ENCODE data around the gene KRTAP3-3. TPM values are rescaled to one million over a fixed set of nuclear protein-coding genes. Genes with fewer than 3 reads are reported as not detected.

The KRTAP3-3 gene
- total RNA-seq, 1 donor from 2014 or later = not detected

- Mint-ChIP-seq H3K27ac (no peak overlapping the region), H3K4me3 (no peak overlapping the region)
- intact Hi-C loops (cut with micrococcal nuclease) = no loop called here
These were observed 33.8 kb downstream of the KRTAP3-3 start for GRCh38 chr17:40960144-40960543.

GRCh38 chr17:40958086-40958953 is 35.6 kb downstream of the KRTAP3-3 start:
- Mint-ChIP-seq H3K27me3 (peaks cover 7% of the 10 kb centered on the region), H3K27ac (no peak overlapping the region), H3K9me3 (no peaks in the 10 kb centered on the region), H3K4me1 (peaks cover 9% of the 10 kb centered on the region), H3K4me3 (no peak overlapping the region), H3K36me3 (ENCODE audit: low read depth) (no peaks in the 10 kb centered on the region)
- intact Hi-C loops (cut with micrococcal nuclease) = no loop called here
- DNase-seq = no peak

More at GRCh38 chr17:40960144-40960543, 33.8 kb downstream of the KRTAP3-3 start:
- no peak for DNase-seq
- H3K36me3 Mint-ChIP-seq (ENCODE audit: low read depth) = no peaks in the 10 kb centered on the region
- H3K4me1 Mint-ChIP-seq = peaks cover 6% of the 10 kb centered on the region
- peaks cover 6% of the 10 kb centered on the region for H3K27me3 Mint-ChIP-seq
- peaks cover 3% of the 10 kb centered on the region for H3K9me3 Mint-ChIP-seq

- Mint-ChIP-seq H3K4me1 (peaks cover 9% of the 10 kb centered on the region), H3K9me3 (no peaks in the 10 kb centered on the region), H3K36me3 (ENCODE audit: low read depth) (no peaks in the 10 kb centered on the region), H3K4me3 (no peak overlapping the region), H3K27me3 (peaks cover 14% of the 10 kb centered on the region), H3K27ac (no peak overlapping the region)
- intact Hi-C loops (cut with micrococcal nuclease) = no loop called here
- no peak for DNase-seq
These were observed 37.3 kb downstream of the KRTAP3-3 start for GRCh38 chr17:40956401-40957254.

- DNase-seq = no peak
- H3K9me3 Mint-ChIP-seq = no peaks in the 10 kb centered on the region
- peaks cover 4% of the 10 kb centered on the region for H3K4me1 Mint-ChIP-seq
- no peaks in the 10 kb centered on the region for H3K36me3 Mint-ChIP-seq (ENCODE audit: low read depth)
- H3K4me3 Mint-ChIP-seq = no peak overlapping the region
- intact Hi-C loops (cut with micrococcal nuclease) = no loop called here
- no peak overlapping the region for H3K27ac Mint-ChIP-seq
- peaks cover 23% of the 10 kb centered on the region for H3K27me3 Mint-ChIP-seq
These were observed 40.1 kb downstream of the KRTAP3-3 start for GRCh38 chr17:40953881-40954280.

- no peak overlapping the region for H3K4me3 Mint-ChIP-seq
- peaks cover 24% of the 10 kb centered on the region for H3K27me3 Mint-ChIP-seq
- no peaks in the 10 kb centered on the region for H3K36me3 Mint-ChIP-seq (ENCODE audit: low read depth)
- no peaks in the 10 kb centered on the region for H3K9me3 Mint-ChIP-seq
- H3K4me1 Mint-ChIP-seq = peaks cover 4% of the 10 kb centered on the region
- no peak overlapping the region for H3K27ac Mint-ChIP-seq
- intact Hi-C loops (cut with micrococcal nuclease) = no loop called here
- no peak for DNase-seq
These were observed 41.3 kb downstream of the KRTAP3-3 start for GRCh38 chr17:40952661-40953060.

GRCh38 chr17:40952154-40952553 is 41.8 kb downstream of the KRTAP3-3 start:
- peaks cover 4% of the 10 kb centered on the region for H3K4me1 Mint-ChIP-seq
- peaks cover 27% of the 10 kb centered on the region for H3K27me3 Mint-ChIP-seq
- no peak overlapping the region for H3K4me3 Mint-ChIP-seq
- intact Hi-C loops (cut with micrococcal nuclease) = no loop called here
- H3K36me3 Mint-ChIP-seq (ENCODE audit: low read depth) = no peaks in the 10 kb centered on the region
- no peaks in the 10 kb centered on the region for H3K9me3 Mint-ChIP-seq
- no peak for DNase-seq
- H3K27ac Mint-ChIP-seq = no peak overlapping the region

- intact Hi-C loops (cut with micrococcal nuclease) = no loop called here
- no peak overlapping the region for H3K4me3 Mint-ChIP-seq
These were observed 42.8 kb downstream of the KRTAP3-3 start for GRCh38 chr17:40951011-40951622.

GRCh38 chr17:40950176-40950575 is 43.8 kb downstream of the KRTAP3-3 start:
- no peaks in the 10 kb centered on the region for H3K36me3 Mint-ChIP-seq (ENCODE audit: low read depth)
- no peaks in the 10 kb centered on the region for H3K9me3 Mint-ChIP-seq
- no peak overlapping the region for H3K27ac Mint-ChIP-seq
- intact Hi-C loops (cut with micrococcal nuclease) = no loop called here
- peaks cover 4% of the 10 kb centered on the region for H3K4me1 Mint-ChIP-seq
- DNase-seq = no peak
- H3K4me3 Mint-ChIP-seq = no peak overlapping the region
- peaks cover 40% of the 10 kb centered on the region for H3K27me3 Mint-ChIP-seq

More at GRCh38 chr17:40951011-40951622, 42.8 kb downstream of the KRTAP3-3 start:
- Mint-ChIP-seq H3K27me3 (peaks cover 31% of the 10 kb centered on the region), H3K4me1 (peaks cover 4% of the 10 kb centered on the region), H3K9me3 (no peaks in the 10 kb centered on the region), H3K36me3 (ENCODE audit: low read depth) (no peaks in the 10 kb centered on the region), H3K27ac (no peak overlapping the region)
- DNase-seq = no peak

GRCh38 chr17:40949418-40949817 is 44.5 kb downstream of the KRTAP3-3 start:
- DNase-seq = no peak
- intact Hi-C loops (cut with micrococcal nuclease) = no loop called here
- Mint-ChIP-seq H3K27me3 (peaks cover 43% of the 10 kb centered on the region), H3K4me1 (peaks cover 4% of the 10 kb centered on the region), H3K36me3 (ENCODE audit: low read depth) (no peaks in the 10 kb centered on the region), H3K27ac (no peak overlapping the region), H3K4me3 (no peak overlapping the region), H3K9me3 (no peaks in the 10 kb centered on the region)

- Mint-ChIP-seq H3K4me3 (no peak overlapping the region), H3K27me3 (peaks cover 49% of the 10 kb centered on the region), H3K36me3 (ENCODE audit: low read depth) (no peaks in the 10 kb centered on the region), H3K27ac (no peak overlapping the region), H3K9me3 (no peaks in the 10 kb centered on the region), H3K4me1 (no peaks in the 10 kb centered on the region)
- intact Hi-C loops (cut with micrococcal nuclease) = no loop called here
- DNase-seq = no peak
These were observed 46.0 kb downstream of the KRTAP3-3 start for GRCh38 chr17:40947929-40948328.

- H3K4me1 Mint-ChIP-seq = no peaks in the 10 kb centered on the region
- DNase-seq = no peak
- intact Hi-C loops (cut with micrococcal nuclease) = no loop called here
- H3K4me3 Mint-ChIP-seq = no peak overlapping the region
- peaks cover 45% of the 10 kb centered on the region for H3K27me3 Mint-ChIP-seq
- no peak overlapping the region for H3K27ac Mint-ChIP-seq
- no peaks in the 10 kb centered on the region for H3K9me3 Mint-ChIP-seq
- H3K36me3 Mint-ChIP-seq (ENCODE audit: low read depth) = no peaks in the 10 kb centered on the region
These were observed 48.5 kb downstream of the KRTAP3-3 start for GRCh38 chr17:40945414-40945813.

- Mint-ChIP-seq H3K9me3 (no peaks in the 10 kb centered on the region), H3K4me1 (no peaks in the 10 kb centered on the region), H3K36me3 (ENCODE audit: low read depth) (no peaks in the 10 kb centered on the region), H3K4me3 (no peak overlapping the region), H3K27me3 (peaks cover 40% of the 10 kb centered on the region), H3K27ac (no peak overlapping the region)
- intact Hi-C loops (cut with micrococcal nuclease) = no loop called here
- DNase-seq = no peak
These were observed 49.4 kb downstream of the KRTAP3-3 start for GRCh38 chr17:40944531-40944930.
